ENCODE measurements around the gene TMEM114. TPM values are rescaled to one million over a fixed set of nuclear protein-coding genes. Genes with fewer than 3 reads are reported as not detected.

The TMEM114 gene
- total and polyA plus RNA-seq, 8 donors, result not detected

DNA sequence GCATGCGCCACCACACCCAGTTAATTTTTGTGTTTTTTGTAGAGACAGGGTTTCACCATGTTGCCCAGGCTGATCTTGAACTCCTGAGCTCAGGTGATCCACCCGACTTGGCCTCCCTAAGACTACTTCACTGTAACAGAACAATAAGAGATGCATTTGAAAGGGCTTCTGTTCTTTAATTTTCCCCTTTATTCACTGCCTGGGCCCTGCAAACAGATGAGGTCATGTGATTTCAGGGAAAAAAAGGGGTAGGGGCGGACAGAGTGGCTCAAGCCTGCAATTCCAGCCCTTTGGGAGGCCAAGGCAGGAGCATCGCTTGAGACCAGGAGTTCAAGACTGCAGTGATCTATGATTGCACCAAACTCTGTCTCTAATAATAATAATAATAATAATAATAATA lies 36.3 kb downstream of the TMEM114 start:
- Histone ChIP-seq H3K9me3 (no peaks in the 10 kb centered on the region), H3K27ac (no peak overlapping the region), H3K36me3 (no peaks in the 10 kb centered on the region), H3K4me1 (no peaks in the 10 kb centered on the region), H3K4me3 (no peak overlapping the region), H3K27me3 (peaks cover 0 to 36% (median 0%) of the 10 kb centered on the region in 3 donors)
- WGBS, 5 donors, result 76 to 79% (median 77%) methylated on average over 4 of the region's 4 CpGs
- TF ChIP-seq, protein P1, sequence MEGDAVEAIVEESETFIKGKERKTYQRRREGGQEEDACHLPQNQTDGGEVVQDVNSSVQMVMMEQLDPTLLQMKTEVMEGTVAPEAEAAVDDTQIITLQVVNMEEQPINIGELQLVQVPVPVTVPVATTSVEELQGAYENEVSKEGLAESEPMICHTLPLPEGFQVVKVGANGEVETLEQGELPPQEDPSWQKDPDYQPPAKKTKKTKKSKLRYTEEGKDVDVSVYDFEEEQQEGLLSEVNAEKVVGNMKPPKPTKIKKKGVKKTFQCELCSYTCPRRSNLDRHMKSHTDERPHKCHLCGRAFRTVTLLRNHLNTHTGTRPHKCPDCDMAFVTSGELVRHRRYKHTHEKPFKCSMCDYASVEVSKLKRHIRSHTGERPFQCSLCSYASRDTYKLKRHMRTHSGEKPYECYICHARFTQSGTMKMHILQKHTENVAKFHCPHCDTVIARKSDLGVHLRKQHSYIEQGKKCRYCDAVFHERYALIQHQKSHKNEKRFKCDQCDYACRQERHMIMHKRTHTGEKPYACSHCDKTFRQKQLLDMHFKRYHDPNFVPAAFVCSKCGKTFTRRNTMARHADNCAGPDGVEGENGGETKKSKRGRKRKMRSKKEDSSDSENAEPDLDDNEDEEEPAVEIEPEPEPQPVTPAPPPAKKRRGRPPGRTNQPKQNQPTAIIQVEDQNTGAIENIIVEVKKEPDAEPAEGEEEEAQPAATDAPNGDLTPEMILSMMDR (IDR thresholded peaks at IDR 0.05), result no peak
- TF ChIP-seq EP300 (IDR thresholded peaks at IDR 0.05) (no peak), POLR2AphosphoS5 (IDR thresholded peaks at IDR 0.05) (no peak), POLR2A (IDR thresholded peaks at IDR 0.05) (no peak)
- DNase-seq, result no peak
- intact Hi-C loops (cut with DNase I; ENCODE audit: low total_unique reads), result no loop called here

DNA sequence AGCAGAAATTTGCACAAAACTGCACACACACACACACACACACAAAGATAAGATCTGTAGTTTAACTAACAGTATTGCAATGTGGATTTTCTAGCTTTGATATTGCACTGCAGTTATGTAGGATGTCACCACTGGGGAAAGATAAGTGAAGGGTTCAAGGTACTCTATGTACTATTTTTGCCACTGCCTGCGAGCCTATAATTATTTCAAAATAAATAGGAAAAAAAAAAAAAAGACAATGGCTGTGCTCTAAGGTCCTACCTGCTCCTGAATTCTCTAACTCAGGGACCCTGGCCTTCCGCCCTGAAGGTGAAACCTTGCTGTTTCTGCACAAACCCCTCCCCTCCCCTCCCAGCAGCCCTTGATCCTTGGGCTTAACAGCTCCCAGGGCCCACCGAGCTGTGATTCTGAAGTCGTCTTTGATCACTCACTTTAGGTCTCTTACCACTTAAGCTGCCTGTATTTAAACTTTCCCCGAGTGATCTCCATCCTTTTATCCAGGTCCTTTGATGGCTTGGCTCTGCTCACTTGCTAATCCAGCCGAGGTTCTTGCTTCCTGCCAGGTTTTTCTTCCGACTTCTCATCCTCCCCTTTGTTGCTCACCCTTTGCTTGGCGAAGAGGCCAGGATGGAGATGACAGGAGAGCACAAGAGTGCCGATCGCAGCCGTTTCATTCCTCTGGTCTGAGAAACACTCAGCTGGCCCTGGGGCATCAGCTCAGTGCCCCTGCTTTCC lies 37.7 kb downstream of the TMEM114 start:
- no peak overlapping the region for H3K27ac ChIP-seq
- H3K9me3 ChIP-seq, result no peaks in the 10 kb centered on the region
- no peak overlapping the region for H3K4me3 ChIP-seq
- H3K27me3 ChIP-seq, result peaks cover 0 to 42% (median 0%) of the 10 kb centered on the region in 3 donors
- intact Hi-C loops (cut with DNase I; ENCODE audit: low total_unique reads), result no loop called here
- WGBS, 5 donors, result 35 to 46% (median 43%) methylated on average over 11 of the region's 11 CpGs
- no peaks in the 10 kb centered on the region for H3K36me3 ChIP-seq
- H3K4me1 ChIP-seq, result no peaks in the 10 kb centered on the region
- DNase-seq, result peak in 1 of 2 donors; percentile 14
- TF ChIP-seq, protein P1 (IDR thresholded peaks at IDR 0.05), result no peak
- TF ChIP-seq POLR2AphosphoS5 (IDR thresholded peaks at IDR 0.05), result no peak
- TF ChIP-seq EP300 (IDR thresholded peaks at IDR 0.05), result no peak
- no peak for TF ChIP-seq POLR2A (IDR thresholded peaks at IDR 0.05)

DNA sequence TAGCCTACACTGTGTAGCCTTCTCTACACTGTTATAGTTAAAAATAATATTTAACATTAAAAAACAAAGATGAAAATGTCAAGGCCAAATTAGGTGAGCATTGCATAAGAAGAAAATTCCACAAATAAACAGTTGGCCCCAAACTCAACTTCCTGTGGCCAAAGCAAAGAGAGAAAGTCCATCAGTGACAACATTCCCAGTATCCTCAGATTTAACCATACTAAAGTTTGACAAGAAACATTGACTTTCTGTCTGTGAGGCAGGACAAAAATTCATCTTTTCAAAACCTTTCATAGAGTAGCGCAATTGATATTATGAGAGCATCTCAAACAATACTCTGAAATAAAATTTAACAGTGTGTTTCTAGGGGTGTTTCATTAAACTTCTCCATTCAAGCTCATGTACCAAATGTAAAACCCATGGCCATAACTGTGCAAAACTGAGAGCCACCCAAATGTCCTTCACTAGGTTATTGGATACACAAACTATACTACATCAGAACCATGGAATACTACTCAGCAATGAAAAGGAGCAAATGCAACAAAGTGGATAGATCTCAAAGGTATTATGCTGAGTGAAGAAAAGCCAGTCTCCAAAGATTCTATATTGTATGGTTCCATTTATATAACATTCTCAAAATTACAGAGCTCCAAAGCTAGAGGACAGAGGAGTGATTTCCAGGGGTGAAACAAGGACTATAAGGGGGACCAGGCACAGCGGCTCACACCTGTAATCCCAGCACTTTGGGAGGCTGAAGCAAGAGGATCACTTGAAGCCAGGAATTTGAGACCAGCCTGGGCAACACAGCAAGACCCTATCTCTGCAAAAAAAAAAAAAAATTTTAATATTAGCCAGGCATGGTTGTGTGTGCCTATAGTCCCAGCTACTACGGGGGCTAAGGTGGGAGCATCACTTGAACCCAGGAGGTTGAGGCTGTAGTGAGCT lies 38.7 kb downstream of the TMEM114 start:
- no peaks in the 10 kb centered on the region for H3K9me3 ChIP-seq
- intact Hi-C loops (cut with DNase I; ENCODE audit: low total_unique reads), result no loop called here
- 83 to 98% (median 92%) methylated on average over 3 of the region's 3 CpGs for WGBS, 5 donors

More for the DNA sequence above, 38.7 kb downstream of the TMEM114 start:
- TF ChIP-seq POLR2A (IDR thresholded peaks at IDR 0.05), result no peak
- no peak for TF ChIP-seq POLR2AphosphoS5 (IDR thresholded peaks at IDR 0.05)
- no peak for TF ChIP-seq EP300 (IDR thresholded peaks at IDR 0.05)
- TF ChIP-seq, protein P1 (IDR thresholded peaks at IDR 0.05), result no peak
- Histone ChIP-seq H3K36me3 (no peaks in the 10 kb centered on the region), H3K27ac (no peak overlapping the region), H3K4me3 (no peak overlapping the region), H3K4me1 (peaks cover 0 to 2% (median 0%) of the 10 kb centered on the region in 4 donors), H3K27me3 (peaks cover 0 to 43% (median 0%) of the 10 kb centered on the region in 3 donors)
- DNase-seq, result no peak

Measured in stomach (tissue), 9 donors.